ENCODE measurements around the gene ORM1.
A peak's percentile ranks its signal among the peaks of the same experiment; 100 is the strongest.

The ORM1 gene

DNA sequence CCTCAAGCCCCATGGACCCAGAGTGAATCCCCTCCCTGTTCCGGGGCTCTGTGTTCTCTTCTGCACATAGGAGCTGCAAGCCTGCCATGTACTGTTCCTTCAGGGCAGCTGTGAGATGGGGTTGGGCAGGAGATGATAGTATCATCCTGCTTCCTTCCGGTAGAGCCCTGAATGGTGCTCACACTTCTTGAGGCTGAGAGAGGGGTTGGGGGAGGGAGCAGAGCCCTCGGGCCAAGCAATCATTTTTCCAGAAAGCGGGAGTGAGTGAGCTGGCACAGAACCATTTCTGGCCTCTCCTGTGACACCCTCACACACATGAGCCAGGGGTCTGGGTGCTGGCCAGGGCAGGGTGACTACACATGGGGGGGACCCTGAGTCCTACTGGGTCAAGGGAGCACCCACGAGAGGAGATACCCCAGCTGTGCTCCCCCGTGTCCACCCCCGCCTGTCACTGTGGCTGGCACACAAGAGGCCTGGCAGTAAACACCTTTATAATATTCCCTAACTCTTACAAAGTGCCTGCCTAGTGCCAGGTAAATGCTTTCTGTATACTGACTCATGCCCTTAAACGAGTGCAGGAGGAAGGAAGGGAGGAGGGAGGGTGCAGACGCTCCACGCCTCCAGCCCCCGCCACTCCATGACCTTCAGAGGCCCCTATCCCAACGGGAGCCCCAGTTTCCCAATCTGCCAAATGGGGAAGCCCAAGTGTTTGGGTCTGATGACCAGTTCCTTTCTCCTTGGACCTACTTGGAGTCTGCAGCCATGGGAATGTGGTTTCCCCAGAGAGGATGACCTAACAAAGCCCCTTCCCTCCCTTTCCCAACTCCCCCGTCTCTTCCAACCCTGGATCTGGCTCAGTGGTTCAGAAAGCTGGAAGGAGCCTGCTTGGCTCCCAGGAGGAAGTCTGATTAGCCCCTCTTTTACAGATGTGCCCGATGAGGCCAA is 49.3 kb downstream of the ORM1 start:
- peak in 1 of 10 donors; percentile 80 for DNase-seq
- intact Hi-C loops (cut with DNase I) = no loop called here

DNA sequence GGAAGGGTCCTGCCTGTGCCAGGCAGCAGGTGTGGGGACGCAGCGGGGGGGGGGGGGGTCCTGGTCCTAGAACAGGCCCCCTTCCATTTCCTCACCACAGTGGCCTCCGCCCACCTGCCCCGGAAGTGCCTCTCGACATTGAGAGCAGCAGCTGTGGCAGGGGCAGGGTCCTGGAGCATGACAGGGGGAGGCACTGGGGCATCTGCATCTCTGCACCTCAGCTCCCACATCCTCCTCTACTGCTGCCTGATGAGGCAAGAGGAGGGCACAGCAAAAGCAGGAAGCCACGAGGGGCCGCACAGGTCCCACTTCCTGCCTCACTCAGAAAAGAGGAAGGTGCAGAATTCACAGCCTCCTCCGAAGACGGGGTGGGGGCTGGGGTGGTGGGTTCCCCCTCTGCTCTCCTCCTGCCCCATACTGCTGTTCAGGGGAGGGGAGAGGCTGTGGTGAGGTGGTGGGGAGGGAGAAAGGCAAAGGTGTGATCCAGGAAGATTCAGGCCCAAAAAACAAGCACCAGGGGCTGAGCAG is 50.1 kb downstream of the ORM1 start:
- intact Hi-C loops (cut with DNase I) = no loop called here
- DNase-seq = peak in 2 of 10 donors; percentile 32 to 89

DNA sequence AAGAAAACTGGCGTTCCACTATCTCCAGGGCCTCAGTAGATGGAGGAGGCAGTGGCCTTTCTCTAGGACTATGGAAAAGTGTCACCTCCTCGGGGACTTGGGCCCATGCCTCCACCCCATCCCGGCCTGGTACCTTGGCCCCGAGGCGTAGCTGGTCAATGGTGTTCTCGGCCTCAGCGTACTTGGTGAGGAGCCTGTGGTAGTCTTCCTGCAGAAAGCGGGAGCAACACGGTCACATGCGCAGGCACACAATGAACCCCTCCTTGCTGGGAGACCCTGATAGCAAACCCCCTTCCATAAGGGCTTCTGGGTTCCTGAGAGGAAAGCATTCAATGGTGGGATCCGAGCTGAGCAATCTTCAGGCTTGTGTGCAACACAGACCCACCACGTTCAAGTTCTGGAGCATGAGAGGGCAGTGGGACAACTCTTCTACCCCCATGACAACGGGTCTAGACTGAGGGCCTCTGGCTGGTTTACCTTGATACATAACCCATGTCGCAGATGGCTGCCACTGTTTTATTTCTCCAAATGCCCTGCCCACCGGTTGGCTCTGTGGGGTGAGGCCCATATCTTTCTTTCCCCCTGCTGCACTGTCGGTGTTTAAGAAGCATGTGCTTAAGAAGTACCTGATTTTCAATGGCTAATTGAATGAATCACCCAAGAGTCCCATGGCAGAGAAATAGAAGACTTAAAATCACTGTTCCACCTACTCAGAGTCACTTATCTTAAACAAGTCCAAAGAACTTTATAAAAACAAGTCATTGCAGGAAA is 51.2 kb downstream of the ORM1 start:
- intact Hi-C loops (cut with DNase I) = loop anchor here (2.0 kb wide), 1 partner anchor 23 kb away; no protein-coding TSS in a partner anchor
- DNase-seq = peak in 1 of 10 donors; percentile 46

DNA sequence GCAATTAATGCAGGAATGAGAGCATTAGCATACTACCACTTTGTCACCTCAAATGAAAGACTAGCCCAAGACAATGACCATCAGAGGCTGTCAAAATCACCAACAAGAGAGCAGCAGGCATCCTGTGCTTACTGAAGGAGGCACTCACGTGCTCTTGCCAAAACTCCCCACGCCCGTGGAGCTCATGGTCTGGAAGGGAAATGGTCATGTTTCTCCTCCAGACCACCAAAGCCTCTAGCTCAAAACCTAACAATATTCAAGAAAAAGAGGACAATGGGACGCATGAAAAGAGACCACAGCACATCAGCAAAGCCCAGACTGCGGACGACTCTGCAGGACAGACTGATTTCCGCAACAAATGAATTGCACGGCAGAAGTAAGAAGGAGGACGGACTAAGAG is 52.0 kb downstream of the ORM1 start:
- DNase-seq = peak in 1 of 10 donors; percentile 8
- intact Hi-C loops (cut with DNase I) = loop anchor here (2.0 kb wide), 1 partner anchor 22 kb away; no protein-coding TSS in a partner anchor

DNA sequence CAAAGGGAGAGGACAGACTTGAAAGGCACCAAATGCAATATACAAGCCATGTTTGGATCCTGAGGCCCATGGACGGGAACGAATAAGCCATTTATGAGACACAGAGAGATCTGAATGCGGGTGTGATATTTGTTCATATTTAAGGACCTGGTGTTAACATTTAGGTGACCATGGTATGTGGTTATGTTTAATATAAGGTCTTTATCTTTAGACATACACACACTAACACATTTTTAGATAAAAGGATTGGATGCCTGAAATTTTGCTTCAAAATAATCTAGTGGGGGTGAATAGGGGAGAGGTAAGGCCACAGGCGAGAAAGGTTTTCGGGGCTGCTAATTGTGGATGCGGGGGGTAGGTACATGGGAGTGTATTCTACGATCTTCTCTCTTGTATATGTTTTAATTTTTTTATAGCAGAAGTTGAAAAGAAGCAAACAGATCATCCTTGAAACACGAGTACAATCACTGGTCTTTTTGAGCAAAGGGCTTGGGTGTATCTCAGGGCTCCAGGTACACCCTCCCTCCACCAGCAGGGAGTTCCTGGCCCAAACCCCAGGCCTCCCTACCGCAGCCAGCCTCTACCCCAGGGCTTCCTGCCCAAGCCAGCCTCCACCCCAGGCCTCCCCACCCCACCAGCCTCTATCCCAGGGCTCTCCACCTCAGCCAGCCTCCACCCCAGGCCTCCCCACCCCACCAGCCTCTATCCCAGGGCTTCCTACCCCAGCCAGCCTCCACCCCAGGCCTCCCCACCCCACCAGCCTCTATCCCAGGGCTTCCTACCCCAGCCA is 52.7 kb downstream of the ORM1 start:
- DNase-seq = peak in 1 of 10 donors; percentile 21
- intact Hi-C loops (cut with DNase I) = loop anchor here (2.0 kb wide), 1 partner anchor 21 kb away; no protein-coding TSS in a partner anchor
